Loucy (cell line): ENCODE data around the gene DHX57.

Source experiments
- H2AFZ ChIP-seq: fragments of 200-600 bp; sonication (generic); 2 replicates; pipeline ENCODE4 v1.6.0; 2016; ENCODE audit warnings: antibody characterized with exemption, mild to moderate bottlenecking, low read length, moderate library complexity
- H3F3A ChIP-seq: fragments of 200-600 bp; 2 replicates; pipeline ENCODE4 v1.6.0; 2016; ENCODE audit warnings: antibody characterized with exemption, low read depth, mild to moderate bottlenecking
- H3K27me3 ChIP-seq: fragments of 200-600 bp; sonication (generic); 2 replicates; pipeline ENCODE4 v1.6.1; 2014; ENCODE audit warnings: low read length, mild to moderate bottlenecking; ENCODE audit not compliant: insufficient read depth, poor library complexity, severe bottlenecking
- H3K36me3 ChIP-seq: fragments of 200-600 bp; sonication (generic); 2 replicates; pipeline ENCODE4 v1.6.1; 2016; ENCODE audit warnings: low read length; ENCODE audit not compliant: insufficient read depth
- H3K4me1 ChIP-seq: fragments of 200-600 bp; sonication (generic); 2 replicates; pipeline ENCODE4 v1.5.1; 2014; ENCODE audit warnings: low read length, mild to moderate bottlenecking; ENCODE audit not compliant: insufficient read depth, poor library complexity, severe bottlenecking
- H3K4me2 ChIP-seq: fragments of 200-600 bp; sonication (generic); 2 replicates; pipeline ENCODE4 v1.6.0; 2014; ENCODE audit warnings: antibody characterized with exemption, low read length, low read depth, mild to moderate bottlenecking; ENCODE audit not compliant: poor library complexity, severe bottlenecking
- H3K4me3 ChIP-seq: fragments of 200-600 bp; sonication (generic); 2 replicates; pipeline ENCODE4 v1.5.1; 2014; ENCODE audit warnings: low read length, mild to moderate bottlenecking, mixed read lengths; ENCODE audit not compliant: poor library complexity, severe bottlenecking
- H3K79me2 ChIP-seq: fragments of 200-600 bp; sonication (generic); 2 replicates; pipeline ENCODE4 v1.6.1; 2014; ENCODE audit warnings: low read length; ENCODE audit not compliant: insufficient read depth
- H3K9ac ChIP-seq: fragments of 200-600 bp; sonication (generic); 2 replicates; pipeline ENCODE4 v1.6.0; 2014; ENCODE audit warnings: mild to moderate bottlenecking, low read depth, low read length, moderate library complexity; ENCODE audit not compliant: poor library complexity, severe bottlenecking
- H3K9me2 ChIP-seq: fragments of 200-600 bp; sonication (generic); replicated peaks from 2 replicates; pipeline ENCODE4 v1.6.1; 2016; ENCODE audit warnings: low read depth, low read length, mixed read lengths
- H3K9me3 ChIP-seq: fragments of 200-600 bp; sonication (generic); 2 replicates; pipeline ENCODE4 v1.6.1; 2014; ENCODE audit warnings: mild to moderate bottlenecking, antibody characterized with exemption, low read length, low read depth; ENCODE audit not compliant: insufficient read depth
- H4K20me1 ChIP-seq: fragments of 200-600 bp; sonication (generic); 2 replicates; pipeline ENCODE4 v1.6.0; 2014; ENCODE audit warnings: antibody characterized with exemption, low read length, mild to moderate bottlenecking; ENCODE audit not compliant: insufficient read depth, poor library complexity, severe bottlenecking
- CTCF ChIP-seq: fragments of 200-600 bp; sonication (generic); conservative IDR thresholded peaks from 2 replicates; pipeline ENCODE4 v1.5.1; 2014; ENCODE audit warnings: mild to moderate bottlenecking, antibody characterized with exemption, low read length
- EZH2phosphoT487 ChIP-seq: fragments of 200-600 bp; IDR thresholded peaks from 2 replicates; pipeline ENCODE4 v1.6.1; 2018; ENCODE audit warnings: antibody characterized with exemption, mild to moderate bottlenecking, moderate library complexity, borderline replicate concordance

Gene DHX57

DNA sequence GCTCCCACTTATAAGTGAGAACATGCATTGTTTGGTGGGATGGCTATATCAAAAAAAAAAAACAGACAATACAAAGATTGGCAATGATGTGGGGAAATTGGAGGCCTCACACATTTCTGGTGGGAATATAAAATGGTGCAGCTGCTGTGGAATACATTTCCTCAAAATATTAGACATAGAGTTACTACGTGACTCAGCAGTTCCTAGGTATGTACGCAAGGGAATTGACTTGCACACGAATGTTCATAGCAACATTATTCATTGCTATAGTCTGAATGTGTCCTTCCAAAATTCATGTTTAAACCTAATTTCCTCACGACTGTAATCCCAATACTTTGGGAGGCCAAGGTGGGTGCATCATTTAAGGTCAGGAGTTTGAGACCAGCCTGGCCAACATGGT lies 11.6 kb upstream of the DHX57 start:
- no peaks in the 10 kb centered on the region for H3K9me2 ChIP-seq
- no peak overlapping the region for H3K9ac ChIP-seq
- H3K4me1 ChIP-seq, result no peaks in the 10 kb centered on the region
- H3K27me3 ChIP-seq, result no peaks in the 10 kb centered on the region
- no peak overlapping the region for H3K4me3 ChIP-seq
- no peaks in the 10 kb centered on the region for H3K36me3 ChIP-seq
- TF ChIP-seq CTCF, result no peak
- TF ChIP-seq EZH2phosphoT487, result no peak
- H3K79me2 ChIP-seq, result no peaks in the 10 kb centered on the region
- H3K4me2 ChIP-seq, result no peak overlapping the region
- H2AFZ ChIP-seq, result no peak overlapping the region
- H3K9me3 ChIP-seq, result no peaks in the 10 kb centered on the region
- no peaks in the 10 kb centered on the region for H4K20me1 ChIP-seq
- no peaks in the 10 kb centered on the region for H3F3A ChIP-seq

DNA sequence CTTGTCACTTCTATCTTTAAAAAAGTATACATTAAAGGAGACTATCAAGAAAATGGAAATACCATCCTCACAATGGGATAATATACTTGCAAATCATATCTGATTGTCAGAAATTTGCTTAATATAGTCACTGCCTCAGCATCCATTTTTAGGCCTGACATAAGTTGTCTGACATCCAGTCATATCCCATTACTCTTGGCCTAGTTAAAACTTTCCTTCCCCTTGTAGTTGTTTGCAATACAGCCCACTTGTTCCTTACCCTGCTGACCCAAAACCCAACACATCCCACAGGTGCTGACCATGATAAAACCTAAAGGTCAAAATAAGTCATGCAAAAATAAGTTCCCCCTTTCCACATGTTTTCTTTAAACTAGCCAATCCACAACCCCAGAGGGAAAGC lies 10.3 kb upstream of the DHX57 start:
- Histone ChIP-seq H3K27me3 (no peaks in the 10 kb centered on the region), H3K4me3 (no peak overlapping the region), H4K20me1 (no peaks in the 10 kb centered on the region), H3K4me1 (no peaks in the 10 kb centered on the region), H3F3A (no peaks in the 10 kb centered on the region), H3K9me2 (no peaks in the 10 kb centered on the region), H2AFZ (no peak overlapping the region), H3K9ac (no peak overlapping the region), H3K9me3 (no peaks in the 10 kb centered on the region), H3K79me2 (no peaks in the 10 kb centered on the region), H3K4me2 (no peak overlapping the region), H3K36me3 (no peaks in the 10 kb centered on the region)
- TF ChIP-seq CTCF (no peak), EZH2phosphoT487 (no peak)

- Histone ChIP-seq H3F3A (no peaks in the 10 kb centered on the region), H3K4me1 (peaks cover 7% of the 10 kb centered on the region), H3K4me2 (peak overlapping the region; percentile 92), H4K20me1 (no peaks in the 10 kb centered on the region), H3K9ac (no peak overlapping the region), H3K36me3 (no peaks in the 10 kb centered on the region), H3K9me2 (no peaks in the 10 kb centered on the region), H3K27me3 (no peaks in the 10 kb centered on the region), H3K79me2 (peaks cover 8% of the 10 kb centered on the region; the same call in 1 of the 2 replicates), H2AFZ (peak overlapping the region; percentile 99), H3K9me3 (no peaks in the 10 kb centered on the region; the same call in 1 of the 2 replicates), H3K4me3 (peak overlapping the region; percentile 89)
- TF ChIP-seq CTCF (no peak), EZH2phosphoT487 (no peak)
These were observed 673 bp upstream of the DHX57 start for GRCh38 chr2:38876407-38876806.
